Neural progenitor cell (in vitro differentiated cells): Measurements from ENCODE around the gene NR3C2.

Experiments
- EZH2 ChIP-seq: fragments of 200-600 bp; sonication (generic); IDR thresholded peaks from 2 replicates; pipeline ENCODE4 v1.6.1; 2017; ENCODE audit warnings: antibody characterized with exemption, mild to moderate bottlenecking, moderate library complexity
- TF ChIP-seq, protein P1 (sequence below): fragments of 200-600 bp; sonication (generic); IDR thresholded peaks from 2 replicates; pipeline ENCODE4 v1.5.1; 2017; ENCODE audit warnings: antibody characterized with exemption, mild to moderate bottlenecking

GRCh38 chr4:148200960-148201359, 241.3 kb downstream of the NR3C2 start:
- TF ChIP-seq, protein P1, sequence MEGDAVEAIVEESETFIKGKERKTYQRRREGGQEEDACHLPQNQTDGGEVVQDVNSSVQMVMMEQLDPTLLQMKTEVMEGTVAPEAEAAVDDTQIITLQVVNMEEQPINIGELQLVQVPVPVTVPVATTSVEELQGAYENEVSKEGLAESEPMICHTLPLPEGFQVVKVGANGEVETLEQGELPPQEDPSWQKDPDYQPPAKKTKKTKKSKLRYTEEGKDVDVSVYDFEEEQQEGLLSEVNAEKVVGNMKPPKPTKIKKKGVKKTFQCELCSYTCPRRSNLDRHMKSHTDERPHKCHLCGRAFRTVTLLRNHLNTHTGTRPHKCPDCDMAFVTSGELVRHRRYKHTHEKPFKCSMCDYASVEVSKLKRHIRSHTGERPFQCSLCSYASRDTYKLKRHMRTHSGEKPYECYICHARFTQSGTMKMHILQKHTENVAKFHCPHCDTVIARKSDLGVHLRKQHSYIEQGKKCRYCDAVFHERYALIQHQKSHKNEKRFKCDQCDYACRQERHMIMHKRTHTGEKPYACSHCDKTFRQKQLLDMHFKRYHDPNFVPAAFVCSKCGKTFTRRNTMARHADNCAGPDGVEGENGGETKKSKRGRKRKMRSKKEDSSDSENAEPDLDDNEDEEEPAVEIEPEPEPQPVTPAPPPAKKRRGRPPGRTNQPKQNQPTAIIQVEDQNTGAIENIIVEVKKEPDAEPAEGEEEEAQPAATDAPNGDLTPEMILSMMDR = no peak
- no peak for TF ChIP-seq EZH2
